Keratinocyte (primary cell): Measurements from ENCODE around the gene MPO.

Experiments used
- EZH2 ChIP-seq: IDR thresholded peaks from one replicate; pipeline ENCODE4 v1.6.1; 2012; ENCODE audit warnings: inconsistent platforms, mild to moderate bottlenecking, low read length, moderate library complexity
- TF ChIP-seq, protein P1 (sequence below), 3 experiments: IDR thresholded peaks in 1 of 3; conservative IDR thresholded peaks in 1 of 3; optimal IDR thresholded peaks in 1 of 3; 2 replicates in 2 of 3; 3 replicates in 1 of 3; pipeline versions ENCODE3 to v1.5.1; 2011; ENCODE audit warnings: low read length in 3 of 3, mild to moderate bottlenecking in 3 of 3, moderate library complexity in 2 of 3, control low read depth in 1 of 3, inconsistent platforms in 1 of 3; ENCODE audit not compliant: insufficient read depth in 2 of 3; ENCODE audit errors: extremely low read depth in 1 of 3

GRCh38 chr17:58285422-58285810 lies 4.7 kb upstream of the MPO start:
- TF ChIP-seq, protein P1, sequence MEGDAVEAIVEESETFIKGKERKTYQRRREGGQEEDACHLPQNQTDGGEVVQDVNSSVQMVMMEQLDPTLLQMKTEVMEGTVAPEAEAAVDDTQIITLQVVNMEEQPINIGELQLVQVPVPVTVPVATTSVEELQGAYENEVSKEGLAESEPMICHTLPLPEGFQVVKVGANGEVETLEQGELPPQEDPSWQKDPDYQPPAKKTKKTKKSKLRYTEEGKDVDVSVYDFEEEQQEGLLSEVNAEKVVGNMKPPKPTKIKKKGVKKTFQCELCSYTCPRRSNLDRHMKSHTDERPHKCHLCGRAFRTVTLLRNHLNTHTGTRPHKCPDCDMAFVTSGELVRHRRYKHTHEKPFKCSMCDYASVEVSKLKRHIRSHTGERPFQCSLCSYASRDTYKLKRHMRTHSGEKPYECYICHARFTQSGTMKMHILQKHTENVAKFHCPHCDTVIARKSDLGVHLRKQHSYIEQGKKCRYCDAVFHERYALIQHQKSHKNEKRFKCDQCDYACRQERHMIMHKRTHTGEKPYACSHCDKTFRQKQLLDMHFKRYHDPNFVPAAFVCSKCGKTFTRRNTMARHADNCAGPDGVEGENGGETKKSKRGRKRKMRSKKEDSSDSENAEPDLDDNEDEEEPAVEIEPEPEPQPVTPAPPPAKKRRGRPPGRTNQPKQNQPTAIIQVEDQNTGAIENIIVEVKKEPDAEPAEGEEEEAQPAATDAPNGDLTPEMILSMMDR (optimal IDR thresholded peaks at IDR 0.05 in 1 of 3, IDR thresholded peaks at IDR 0.05 in 1 of 3, conservative IDR thresholded peaks at IDR 0.05 in 1 of 3; ENCODE audit: extremely low read depth in 1 of 3, insufficient read depth in 2 of 3, low read length in 3 of 3) = no peak
- no peak for TF ChIP-seq EZH2
